Activated naive CD8-positive, alpha-beta T cell treated with anti-CD3 and anti-CD28 coated beads, Interleukin-2, amount 50 U/mL, for 16 hours (primary cell): Measurements from ENCODE around the gene CLEC17A.
"Not testable (repeated sequence)": the region's sequence is repeated elsewhere in the genome, so short reads cannot be mapped to it uniquely, and the experiment has no call there.

ENCODE experiments used
- DNase-seq: peaks from one replicate; pipeline ENCODE4 v3.0.0-alpha.2; 2020; ENCODE audit warnings: low read depth, low spot score

Gene CLEC17A

GRCh38 chr19:14580623-14581237 is 2.2 kb upstream of the CLEC17A start:
- DNase-seq: no peak

DNA sequence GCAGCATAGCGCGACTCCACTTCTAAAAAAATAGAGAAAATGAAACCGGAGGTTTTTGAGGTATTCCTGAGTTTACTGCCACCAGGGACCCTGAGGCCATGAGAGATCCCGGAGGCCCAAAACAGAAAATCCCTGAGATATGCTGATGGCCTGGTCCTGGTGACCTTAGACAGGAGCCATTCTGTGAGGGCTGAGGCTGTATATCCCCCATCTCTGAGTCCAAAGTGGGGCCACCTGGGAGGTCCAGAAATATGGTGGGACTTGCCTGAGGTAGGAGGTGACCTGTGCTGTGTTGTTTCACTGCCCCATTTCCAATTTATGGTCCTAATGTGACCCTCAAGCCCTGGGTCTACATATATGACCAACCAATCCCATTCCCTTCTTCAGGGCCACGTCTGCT is 1.5 kb downstream of the CLEC17A start:
- not testable (repeated sequence) for DNase-seq

DNA sequence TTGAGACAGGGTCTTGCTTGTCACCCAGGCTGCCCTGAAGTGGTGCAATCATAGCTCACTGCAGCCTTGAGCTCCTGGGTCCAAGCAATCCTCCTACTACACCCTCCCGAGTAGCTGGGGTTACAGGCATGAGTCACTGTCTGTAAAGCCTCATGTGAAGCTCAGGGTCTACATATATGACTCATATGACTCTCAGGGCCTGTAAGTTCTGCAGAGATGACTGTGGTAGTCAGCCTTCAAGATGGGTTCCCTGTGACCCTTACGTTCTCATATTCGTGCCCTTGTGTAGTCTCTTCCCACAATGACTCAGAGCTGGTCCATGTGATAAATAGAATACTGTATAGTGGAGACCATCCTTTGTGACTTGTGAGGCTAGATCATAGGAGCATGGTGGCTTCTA is 2.3 kb downstream of the CLEC17A start:
- DNase-seq: not testable (repeated sequence)

DNA sequence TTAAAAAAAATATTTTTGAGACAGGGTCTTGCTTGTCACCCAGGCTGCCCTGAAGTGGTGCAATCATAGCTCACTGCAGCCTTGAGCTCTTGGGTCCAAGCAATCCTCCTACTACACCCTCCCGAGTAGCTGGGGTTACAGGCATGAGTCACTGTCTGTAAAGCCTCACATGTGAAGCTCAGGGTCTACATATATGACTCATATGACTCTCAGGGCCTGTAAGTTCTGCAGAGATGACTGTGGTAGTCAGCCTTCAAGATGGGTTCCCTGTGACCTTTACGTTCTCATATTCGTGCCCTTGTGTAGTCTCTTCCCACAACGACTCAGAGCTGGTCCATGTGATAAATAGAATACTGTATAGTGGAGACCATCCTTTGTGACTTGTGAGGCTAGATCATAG is 6.5 kb downstream of the CLEC17A start:
- not testable (repeated sequence) for DNase-seq

- no peak for DNase-seq
Measured at GRCh38 chr19:14595558-14595957, 12.7 kb downstream of the CLEC17A start.

- DNase-seq: no peak
Measured at GRCh38 chr19:14599548-14600147, 16.8 kb downstream of the CLEC17A start.

DNA sequence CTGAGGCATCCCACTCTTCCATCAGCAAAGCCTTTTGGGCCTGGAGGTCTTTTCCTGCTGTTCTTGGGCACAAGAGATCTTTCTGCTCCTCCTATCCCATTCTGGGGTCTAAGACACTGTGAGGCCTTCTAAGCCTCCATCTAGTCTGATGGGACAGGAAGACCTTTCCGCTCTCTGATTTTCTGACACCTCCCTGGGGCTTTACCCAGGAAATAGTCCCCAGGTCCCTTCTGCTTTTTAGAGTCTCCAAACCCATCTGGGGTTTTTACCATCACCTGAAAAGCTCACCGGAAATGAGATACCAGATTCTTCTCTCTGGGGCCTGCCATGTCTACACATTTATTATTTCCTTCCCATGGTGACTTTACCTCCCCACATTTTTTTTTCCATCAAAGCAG is 21.1 kb downstream of the CLEC17A start:
- no peak for DNase-seq

- no peak for DNase-seq
Measured at GRCh38 chr19:14606627-14607026, 23.7 kb downstream of the CLEC17A start.

DNA sequence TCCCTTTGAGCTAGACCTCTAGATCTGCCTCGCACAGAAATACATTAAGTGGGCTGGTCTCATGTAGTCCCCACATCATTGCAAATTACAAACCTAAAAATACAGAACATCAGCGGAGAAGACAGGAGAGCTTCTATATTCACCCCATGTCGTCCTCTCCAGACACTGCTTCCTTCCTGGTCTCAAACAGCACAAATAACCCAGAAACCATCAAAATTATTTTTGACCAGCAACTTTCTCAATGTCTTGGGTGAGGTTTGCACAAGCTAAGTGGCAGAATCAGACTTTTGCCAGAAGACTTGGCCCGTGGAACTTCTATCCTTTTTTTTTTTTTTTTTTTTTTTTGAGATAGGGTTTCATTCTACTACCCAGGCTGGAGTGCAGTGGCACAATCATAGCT is 28.2 kb downstream of the CLEC17A start:
- DNase-seq: no peak

DNA sequence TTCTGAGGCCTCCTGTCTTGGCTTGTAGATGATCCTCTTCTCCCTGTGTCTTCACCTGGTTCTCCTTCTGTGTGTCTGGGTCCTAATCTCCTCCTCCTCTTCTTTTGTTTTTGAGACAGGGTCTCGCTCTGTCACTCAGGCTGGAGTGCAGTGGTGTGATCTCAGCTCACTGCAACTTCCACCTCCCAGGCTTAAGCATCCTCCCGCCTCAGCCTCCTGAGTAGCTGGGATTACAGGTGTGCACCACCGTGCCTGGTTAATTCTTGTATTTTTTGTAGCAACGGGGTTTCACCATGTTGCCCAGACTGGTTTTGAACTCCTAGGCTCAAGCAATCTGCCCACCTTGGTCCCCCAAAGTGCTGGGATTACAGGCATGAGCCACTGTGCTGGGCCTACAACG is 29.4 kb downstream of the CLEC17A start:
- not testable (repeated sequence) for DNase-seq

- DNase-seq: no peak
Measured at GRCh38 chr19:14612657-14613056, 29.8 kb downstream of the CLEC17A start.

DNA sequence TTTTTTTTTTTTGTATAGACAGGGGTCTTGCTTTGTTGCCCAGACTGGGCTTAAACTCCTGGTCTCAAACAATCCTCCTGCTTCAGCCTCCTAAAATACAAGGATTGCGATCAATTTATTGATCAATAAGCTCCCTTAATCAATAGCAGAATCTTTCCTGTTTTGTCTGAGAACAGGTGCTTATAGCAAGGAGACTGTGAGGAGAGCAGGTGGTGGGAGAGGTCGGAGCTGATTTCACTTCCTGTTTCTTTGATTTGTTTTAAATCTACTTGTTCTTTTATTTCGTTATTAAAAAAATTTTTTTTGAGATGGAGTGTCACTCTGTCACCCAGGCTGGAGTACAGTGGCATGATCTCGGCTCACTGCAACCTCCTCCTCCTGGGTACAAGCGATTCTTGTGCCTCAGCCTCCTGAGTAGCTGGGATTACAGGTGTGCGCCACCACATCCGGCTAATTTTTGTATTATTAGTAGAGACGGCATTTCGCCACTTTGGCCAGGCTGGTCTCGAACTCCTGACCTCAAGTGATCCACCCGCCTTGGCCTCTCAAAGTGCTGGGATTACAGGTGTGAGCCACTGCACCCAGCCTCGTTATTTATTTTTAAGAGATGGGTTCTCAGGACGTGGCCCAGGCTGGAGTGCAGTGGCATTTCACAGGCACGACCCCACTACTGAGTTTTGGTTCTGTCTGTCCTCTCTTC is 30.7 kb downstream of the CLEC17A start:
- DNase-seq: not testable (repeated sequence)

DNA sequence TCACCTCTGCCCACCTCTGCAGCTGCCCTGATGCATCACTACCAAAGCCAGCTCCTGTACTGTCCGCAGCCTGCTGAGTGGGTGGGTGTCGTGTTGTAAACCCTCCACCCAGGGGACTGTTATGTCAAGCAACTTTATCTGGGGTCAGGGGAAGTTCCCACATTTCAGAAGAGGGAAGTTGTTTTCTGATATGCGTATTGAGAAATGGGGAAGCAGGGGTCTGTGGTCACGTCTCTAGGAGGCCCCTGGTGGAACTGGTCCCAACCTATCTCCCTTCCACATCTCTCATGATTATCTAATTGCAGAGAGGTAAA is 31.2 kb downstream of the CLEC17A start:
- no peak for DNase-seq

DNA sequence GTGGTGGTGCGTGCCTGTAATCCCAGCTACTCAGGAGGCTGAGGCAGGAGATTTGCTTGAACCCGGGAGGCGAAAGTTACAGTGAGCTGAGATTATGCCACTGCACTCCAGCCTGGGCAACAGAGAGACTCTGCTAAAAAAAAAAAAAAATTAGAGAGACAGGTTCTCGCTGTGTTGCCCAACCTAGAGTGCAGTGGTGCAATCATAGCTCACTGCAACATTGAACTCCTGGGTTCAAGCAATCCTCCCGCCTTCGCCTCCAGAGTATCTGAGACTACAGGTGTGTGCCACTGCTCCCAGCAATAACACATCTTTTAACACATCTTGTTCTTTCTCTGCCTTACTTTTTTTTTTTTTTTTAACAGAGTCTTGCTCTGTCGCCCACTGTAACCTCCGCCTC is 32.7 kb downstream of the CLEC17A start:
- DNase-seq: no peak

GRCh38 chr19:14616407-14616806 is 33.5 kb downstream of the CLEC17A start:
- DNase-seq: no peak

- no peak for DNase-seq
Measured at GRCh38 chr19:14619404-14619803, 36.5 kb downstream of the CLEC17A start.

- DNase-seq: not testable (repeated sequence)
Measured at GRCh38 chr19:14624491-14624890, 41.6 kb downstream of the CLEC17A start.

GRCh38 chr19:14629557-14629956 is 46.7 kb downstream of the CLEC17A start:
- no peak for DNase-seq

DNA sequence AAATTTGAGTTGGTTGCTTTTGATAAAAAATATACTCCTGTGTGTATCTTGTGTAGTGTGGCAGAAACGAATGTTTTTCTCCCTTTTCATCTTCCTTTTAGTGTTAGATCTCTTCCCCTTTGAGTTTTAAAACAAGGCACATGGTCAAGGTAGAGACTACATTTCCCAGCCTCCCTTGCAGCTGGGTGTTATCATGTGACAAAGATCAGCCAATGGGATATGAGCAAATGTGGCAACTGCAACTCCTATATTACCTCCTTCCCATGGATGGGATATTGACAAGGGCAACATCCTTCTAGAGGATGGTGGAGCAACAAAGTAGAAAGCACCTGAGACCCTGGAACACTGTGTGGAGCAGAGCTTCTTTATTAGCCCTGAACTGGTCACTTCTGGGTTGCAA is 49.4 kb downstream of the CLEC17A start:
- DNase-seq: no peak

GRCh38 chr19:14639536-14640277 is 56.8 kb downstream of the CLEC17A start:
- DNase-seq: no peak

GRCh38 chr19:14648506-14648905 is 65.6 kb downstream of the CLEC17A start:
- DNase-seq: no peak

GRCh38 chr19:14649020-14649419 is 66.1 kb downstream of the CLEC17A start:
- no peak for DNase-seq

GRCh38 chr19:14650161-14650560 is 67.3 kb downstream of the CLEC17A start:
- no peak for DNase-seq
